ENCODE data around the gene CAMK1G.

DNA sequence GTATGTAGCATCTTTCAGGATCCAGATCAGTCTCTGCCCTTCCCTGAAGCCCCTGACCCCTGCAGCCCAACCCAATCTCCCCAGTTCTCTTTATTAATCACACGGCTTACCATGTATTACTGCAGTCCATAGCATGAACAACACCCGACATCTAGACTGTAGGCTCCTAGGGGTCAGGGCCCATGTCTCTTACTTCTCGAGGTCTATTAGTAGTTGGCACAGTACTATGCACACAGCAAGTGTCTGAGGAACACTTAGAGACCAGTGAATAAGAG is 27.1 kb downstream of the CAMK1G start:
- no peak for TF ChIP-seq CTCF (IDR thresholded peaks at IDR 0.05)
- no peak for TF ChIP-seq EP300 (IDR thresholded peaks at IDR 0.05)
- TF ChIP-seq POLR2A (IDR thresholded peaks at IDR 0.05): no peak

Data from ovary (tissue), 3 donors.